ENCODE data around the gene E2F1. TPM values are rescaled to one million over a fixed set of nuclear protein-coding genes. Genes with fewer than 3 reads are reported as not detected.

E2F1 gene
- polyA plus RNA-seq, 1 experiment, result 2.6 TPM

DNA sequence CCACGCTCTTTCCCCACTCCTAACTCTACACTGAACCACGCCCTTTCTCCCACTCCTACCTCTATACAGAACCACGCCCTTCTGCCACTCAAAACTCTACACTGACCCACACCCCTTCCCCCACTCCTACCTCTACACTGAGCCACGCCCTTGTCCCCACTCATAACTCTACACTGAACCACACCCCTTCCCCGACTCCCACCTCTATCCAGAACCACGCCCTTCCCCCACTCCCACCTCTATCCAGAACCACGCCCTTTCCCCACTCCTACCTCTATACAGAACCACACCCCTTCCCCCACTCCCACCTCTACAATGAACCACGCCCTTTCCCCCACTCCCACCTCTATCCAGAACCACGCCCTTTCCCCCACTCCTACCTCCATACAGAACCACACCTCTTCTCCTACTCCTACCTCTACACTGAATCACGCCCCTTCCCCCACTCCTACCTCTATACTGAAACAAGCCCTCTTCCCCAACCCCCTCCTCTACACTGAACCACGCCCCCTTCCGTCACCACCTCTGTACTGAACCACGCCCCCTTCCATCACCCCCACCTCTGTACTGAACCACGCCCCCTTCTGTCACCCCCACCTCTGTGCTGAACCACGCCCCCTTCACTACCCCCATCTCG is 23.8 kb upstream of the E2F1 start:
- Histone ChIP-seq H3K27me3 (ENCODE audit: control insufficient read depth, insufficient read depth, low read length) (no peaks in the 10 kb centered on the region), H3K4me3 (ENCODE audit: low read depth, low read length) (no peak overlapping the region), H3K27ac (ENCODE audit: low read depth, low read length) (no peak overlapping the region), H3K9me3 (ENCODE audit: control insufficient read depth, insufficient read depth, low read length) (no peaks in the 10 kb centered on the region)
- DNase-seq (ENCODE audit: low read depth, low spot score), result no peak
- CTCF ChIA-PET, result no interaction called here
- TF ChIP-seq, protein P1, sequence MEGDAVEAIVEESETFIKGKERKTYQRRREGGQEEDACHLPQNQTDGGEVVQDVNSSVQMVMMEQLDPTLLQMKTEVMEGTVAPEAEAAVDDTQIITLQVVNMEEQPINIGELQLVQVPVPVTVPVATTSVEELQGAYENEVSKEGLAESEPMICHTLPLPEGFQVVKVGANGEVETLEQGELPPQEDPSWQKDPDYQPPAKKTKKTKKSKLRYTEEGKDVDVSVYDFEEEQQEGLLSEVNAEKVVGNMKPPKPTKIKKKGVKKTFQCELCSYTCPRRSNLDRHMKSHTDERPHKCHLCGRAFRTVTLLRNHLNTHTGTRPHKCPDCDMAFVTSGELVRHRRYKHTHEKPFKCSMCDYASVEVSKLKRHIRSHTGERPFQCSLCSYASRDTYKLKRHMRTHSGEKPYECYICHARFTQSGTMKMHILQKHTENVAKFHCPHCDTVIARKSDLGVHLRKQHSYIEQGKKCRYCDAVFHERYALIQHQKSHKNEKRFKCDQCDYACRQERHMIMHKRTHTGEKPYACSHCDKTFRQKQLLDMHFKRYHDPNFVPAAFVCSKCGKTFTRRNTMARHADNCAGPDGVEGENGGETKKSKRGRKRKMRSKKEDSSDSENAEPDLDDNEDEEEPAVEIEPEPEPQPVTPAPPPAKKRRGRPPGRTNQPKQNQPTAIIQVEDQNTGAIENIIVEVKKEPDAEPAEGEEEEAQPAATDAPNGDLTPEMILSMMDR (IDR thresholded peaks at IDR 0.05; ENCODE audit: low read depth, low read length), result no peak
- POLR2A ChIA-PET, result no interaction called here

DNA sequence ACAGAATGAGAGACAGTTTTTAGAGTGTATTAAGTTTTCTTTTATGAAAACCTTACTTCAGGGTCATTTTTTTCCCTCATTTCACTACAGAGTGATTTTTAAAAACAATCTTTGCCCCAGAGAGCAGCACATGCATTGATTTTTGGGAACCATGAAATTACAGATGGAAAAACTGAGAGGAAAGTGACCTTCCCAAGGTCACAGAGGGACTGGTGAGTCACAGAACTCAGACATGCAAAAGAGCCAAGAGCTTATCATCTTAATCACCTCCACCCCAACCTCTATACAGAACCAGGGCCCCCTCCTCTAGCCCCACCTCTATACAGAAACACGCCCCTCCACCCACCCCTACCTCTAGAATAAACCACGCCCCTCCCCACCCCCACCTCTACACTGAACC is 23.2 kb upstream of the E2F1 start:
- H3K27me3 ChIP-seq (ENCODE audit: control insufficient read depth, insufficient read depth, low read length), result no peaks in the 10 kb centered on the region
- TF ChIP-seq, protein P1 (IDR thresholded peaks at IDR 0.05; ENCODE audit: low read depth, low read length), result no peak
- ChIA-PET POLR2A (no interaction called here), CTCF (no interaction called here)
- H3K27ac ChIP-seq (ENCODE audit: low read depth, low read length), result no peak overlapping the region
- no peaks in the 10 kb centered on the region for H3K9me3 ChIP-seq (ENCODE audit: control insufficient read depth, insufficient read depth, low read length)
- no peak for DNase-seq (ENCODE audit: low read depth, low spot score)
- no peak overlapping the region for H3K4me3 ChIP-seq (ENCODE audit: low read depth, low read length)

DNA sequence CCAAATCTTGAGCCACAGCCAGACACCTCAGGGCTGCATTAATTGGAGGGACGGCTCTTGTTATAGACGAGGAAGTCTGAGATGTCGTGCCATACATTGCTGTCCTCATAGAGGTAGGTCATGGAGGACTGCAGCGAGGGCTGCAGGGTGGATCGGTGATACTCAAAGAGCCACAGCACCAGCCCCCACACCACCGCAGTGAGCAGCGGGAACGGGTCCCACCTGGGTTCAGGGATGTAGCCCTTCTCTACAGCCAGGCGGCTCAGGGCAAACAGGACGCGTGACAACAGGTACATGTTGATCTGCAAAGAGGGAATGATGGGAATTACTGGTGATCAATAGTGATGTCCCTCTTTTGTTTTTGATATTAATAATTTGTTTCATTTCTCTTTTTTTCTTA is 21.5 kb upstream of the E2F1 start:
- TF ChIP-seq, protein P1 (IDR thresholded peaks at IDR 0.05; ENCODE audit: low read depth, low read length), result no peak
- Histone ChIP-seq H3K9me3 (ENCODE audit: control insufficient read depth, insufficient read depth, low read length) (no peaks in the 10 kb centered on the region), H3K27ac (ENCODE audit: low read depth, low read length) (no peak overlapping the region), H3K4me3 (ENCODE audit: low read depth, low read length) (no peak overlapping the region), H3K27me3 (ENCODE audit: control insufficient read depth, insufficient read depth, low read length) (no peaks in the 10 kb centered on the region)
- POLR2A ChIA-PET, result no interaction called here
- CTCF ChIA-PET, result no interaction called here
- no peak for DNase-seq (ENCODE audit: low read depth, low spot score)

DNA sequence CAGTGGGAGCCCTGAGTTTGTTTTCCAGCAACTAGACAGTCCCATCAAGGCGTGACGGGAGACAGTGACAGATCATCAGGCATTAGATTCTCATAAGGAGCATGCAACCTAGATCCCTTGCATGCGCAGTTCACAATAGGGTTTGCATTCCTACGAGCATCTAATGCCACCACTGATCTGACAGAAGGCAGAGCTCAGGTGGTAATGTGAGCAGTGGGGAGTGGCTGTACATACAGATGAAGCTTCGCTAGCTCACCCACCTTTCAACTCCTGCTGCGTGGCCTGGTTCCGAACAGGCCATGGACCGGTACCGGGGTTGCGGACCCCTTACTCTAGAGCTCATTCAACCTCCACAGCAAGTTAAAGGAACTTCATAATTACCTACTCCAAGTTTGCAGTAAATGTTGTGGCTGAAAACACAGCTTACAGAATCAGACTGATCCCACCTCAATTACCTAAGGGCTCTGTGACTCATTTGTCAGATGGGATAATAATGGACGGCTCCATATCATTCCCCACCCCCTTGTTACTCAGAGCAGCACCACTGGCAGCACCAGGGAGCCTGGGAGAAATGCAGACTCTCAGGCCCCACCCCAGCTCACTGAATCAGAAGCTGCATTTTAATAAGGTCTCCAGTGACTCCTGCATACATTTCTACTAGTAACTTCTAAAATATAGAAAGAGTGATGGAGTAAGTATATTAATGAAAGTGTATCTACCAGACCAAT is 18.2 kb upstream of the E2F1 start:
- no peak overlapping the region for H3K27ac ChIP-seq (ENCODE audit: low read depth, low read length)
- ChIA-PET POLR2A (no interaction called here), CTCF (no interaction called here)
- no peak overlapping the region for H3K4me3 ChIP-seq (ENCODE audit: low read depth, low read length)
- no peak for DNase-seq (ENCODE audit: low read depth, low spot score)
- H3K9me3 ChIP-seq (ENCODE audit: control insufficient read depth, insufficient read depth, low read length), result peaks cover 8% of the 10 kb centered on the region; the same call in 1 of the 2 replicates
- H3K27me3 ChIP-seq (ENCODE audit: control insufficient read depth, insufficient read depth, low read length), result no peaks in the 10 kb centered on the region
- TF ChIP-seq, protein P1 (IDR thresholded peaks at IDR 0.05; ENCODE audit: low read depth, low read length), result no peak

DNA sequence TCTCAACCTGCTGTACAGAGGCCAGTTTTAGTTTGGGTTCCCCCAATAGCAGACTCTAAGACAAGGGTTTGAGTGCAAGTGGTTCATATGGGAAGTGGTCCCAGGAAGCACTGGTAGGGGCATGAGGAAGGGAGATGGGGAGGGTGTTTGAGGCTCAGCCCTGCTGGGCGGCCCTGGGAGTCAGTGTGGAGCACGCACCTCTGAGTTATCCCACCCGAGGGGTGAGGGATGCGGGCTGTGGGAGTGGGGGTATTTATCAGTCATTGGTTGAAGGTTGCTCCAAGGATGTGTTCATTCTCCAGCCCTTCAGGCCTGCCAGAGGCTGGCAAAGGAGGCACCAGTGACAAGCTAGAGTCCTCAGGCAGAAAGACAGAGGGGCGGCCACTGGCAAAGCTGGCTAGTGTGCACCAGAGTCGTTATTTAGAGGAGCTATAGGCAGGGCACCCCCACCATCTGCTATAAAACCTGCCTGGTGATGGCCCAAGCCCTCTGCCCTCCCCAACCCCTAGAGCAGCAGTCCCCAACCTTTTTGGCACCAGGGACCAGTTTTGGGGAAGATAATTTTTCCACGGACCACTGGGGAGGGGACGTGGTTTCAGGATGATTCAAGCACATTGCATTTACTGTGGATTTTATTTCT is 17.4 kb upstream of the E2F1 start:
- Histone ChIP-seq H3K27ac (ENCODE audit: low read depth, low read length) (no peak overlapping the region), H3K27me3 (ENCODE audit: control insufficient read depth, insufficient read depth, low read length) (no peaks in the 10 kb centered on the region), H3K9me3 (ENCODE audit: control insufficient read depth, insufficient read depth, low read length) (peaks cover 11% of the 10 kb centered on the region; the same call in 1 of the 2 replicates), H3K4me3 (ENCODE audit: low read depth, low read length) (no peak overlapping the region)
- no peak for DNase-seq (ENCODE audit: low read depth, low spot score)
- CTCF ChIA-PET, result no interaction called here
- POLR2A ChIA-PET, result no interaction called here
- TF ChIP-seq, protein P1 (IDR thresholded peaks at IDR 0.05; ENCODE audit: low read depth, low read length), result no peak

Measured in AG04450 (cell line).